ENCODE measurements around the gene ZACN.

ZACN gene

DNA sequence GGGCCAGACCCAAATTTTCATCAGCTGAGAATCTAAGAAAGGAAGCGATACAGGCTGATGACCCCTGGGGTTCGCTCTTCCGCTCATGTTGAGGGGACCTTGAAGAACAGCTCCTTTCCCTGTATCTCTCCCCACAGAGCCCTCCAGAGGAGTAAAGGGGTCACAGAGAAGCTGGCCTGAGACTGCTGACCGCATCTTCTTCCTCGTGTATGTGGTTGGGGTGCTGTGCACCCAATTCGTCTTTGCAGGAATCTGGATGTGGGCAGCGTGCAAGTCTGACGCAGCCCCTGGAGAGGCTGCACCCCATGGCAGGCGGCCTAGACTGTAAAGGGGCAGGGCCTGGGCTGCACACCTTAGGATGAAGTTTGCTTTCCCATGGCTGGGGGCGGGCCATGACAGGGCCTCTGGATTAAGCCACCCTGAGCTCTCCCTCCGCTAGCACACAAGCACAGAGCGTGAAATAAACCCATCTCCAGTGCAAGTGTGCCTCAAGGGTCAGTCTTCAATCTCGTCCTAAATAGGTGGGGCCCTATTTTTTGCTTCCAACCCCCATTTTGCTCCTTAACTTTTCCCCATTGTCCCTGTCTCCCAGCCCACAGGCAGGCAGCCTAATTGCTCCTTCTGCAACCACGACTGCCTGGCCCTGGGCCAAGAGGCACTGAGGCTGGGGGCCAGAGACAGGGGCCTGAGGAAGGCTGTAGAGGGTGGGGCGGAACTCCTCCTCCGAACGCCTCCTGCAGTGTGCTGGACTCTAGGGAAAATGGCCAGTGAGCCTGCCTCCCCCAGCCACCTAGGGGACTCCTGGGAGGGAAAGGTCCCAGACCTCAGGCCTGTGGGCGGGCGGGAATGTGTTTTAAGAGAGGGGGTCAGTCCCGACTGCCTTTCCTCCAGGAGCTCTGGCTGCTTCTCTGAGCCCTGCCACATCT, 3.6 kb downstream of the ZACN start:
- DNase-seq (ENCODE audit: low spot score): no peak

DNA sequence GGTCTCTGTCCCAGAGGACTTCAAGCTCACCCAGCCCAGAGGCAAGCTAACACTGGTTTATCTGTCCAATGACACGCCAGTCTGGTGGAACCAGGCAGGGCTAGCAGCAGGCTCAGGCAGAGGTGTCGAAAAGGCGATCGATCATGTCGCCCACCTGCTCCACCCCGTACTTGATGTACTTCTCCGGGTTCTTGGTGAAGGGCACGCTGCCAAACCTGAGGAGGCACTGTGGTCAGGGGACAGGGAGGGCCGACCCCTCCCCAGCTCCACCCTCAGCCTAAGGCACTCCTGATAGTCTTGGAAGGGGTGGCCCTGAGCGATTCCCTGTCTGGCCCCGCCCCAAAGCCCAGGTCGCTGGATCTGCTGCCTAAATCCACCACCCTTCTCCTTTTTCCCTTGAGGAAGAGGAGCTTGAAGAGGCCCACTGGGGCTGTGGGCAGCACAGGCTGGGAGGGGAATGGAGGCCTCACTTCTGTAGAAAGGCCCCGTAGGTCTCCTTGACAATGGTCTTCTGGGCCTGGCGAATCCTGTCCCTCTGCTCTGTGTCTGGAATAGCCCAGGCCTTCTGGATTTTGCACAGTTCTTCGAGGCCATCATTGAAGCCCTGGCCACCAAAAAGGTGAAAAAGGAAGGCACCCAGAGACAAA, 4.7 kb downstream of the ZACN start:
- no peak for DNase-seq (ENCODE audit: low spot score)

DNA sequence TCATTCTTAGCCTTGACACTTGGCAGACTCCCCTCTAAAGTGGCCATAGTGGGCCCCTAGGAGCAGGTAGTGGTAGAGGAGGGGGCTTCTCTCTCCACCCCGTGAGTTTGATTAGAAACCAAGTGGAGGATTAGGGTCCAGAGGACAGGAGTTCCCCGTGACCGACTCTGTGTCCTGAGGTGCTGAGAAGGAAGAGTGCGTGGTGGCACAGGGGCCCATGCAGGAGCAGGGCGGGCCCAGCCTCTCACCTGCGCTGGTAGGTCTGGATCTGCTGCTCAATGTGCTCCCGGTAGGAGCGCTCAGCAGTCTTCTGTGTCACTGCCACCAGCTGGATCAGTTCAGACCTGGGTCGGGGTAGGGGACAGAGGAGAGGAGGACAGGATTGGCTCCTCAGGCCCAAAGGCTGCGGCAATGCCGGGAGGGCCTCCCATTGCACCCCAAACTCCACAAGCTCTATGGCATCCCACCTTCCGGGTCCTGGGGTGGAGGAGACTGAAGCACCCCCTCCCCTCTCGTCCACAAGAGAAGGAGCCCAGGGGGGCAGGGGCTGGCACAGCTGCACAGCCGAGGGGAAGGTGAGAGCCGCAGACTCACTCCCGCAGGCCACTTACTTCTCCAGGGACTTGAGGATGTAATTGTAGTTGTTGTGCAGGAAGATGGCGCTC, 6.2 kb downstream of the ZACN start:
- DNase-seq (ENCODE audit: low spot score): no peak

DNA sequence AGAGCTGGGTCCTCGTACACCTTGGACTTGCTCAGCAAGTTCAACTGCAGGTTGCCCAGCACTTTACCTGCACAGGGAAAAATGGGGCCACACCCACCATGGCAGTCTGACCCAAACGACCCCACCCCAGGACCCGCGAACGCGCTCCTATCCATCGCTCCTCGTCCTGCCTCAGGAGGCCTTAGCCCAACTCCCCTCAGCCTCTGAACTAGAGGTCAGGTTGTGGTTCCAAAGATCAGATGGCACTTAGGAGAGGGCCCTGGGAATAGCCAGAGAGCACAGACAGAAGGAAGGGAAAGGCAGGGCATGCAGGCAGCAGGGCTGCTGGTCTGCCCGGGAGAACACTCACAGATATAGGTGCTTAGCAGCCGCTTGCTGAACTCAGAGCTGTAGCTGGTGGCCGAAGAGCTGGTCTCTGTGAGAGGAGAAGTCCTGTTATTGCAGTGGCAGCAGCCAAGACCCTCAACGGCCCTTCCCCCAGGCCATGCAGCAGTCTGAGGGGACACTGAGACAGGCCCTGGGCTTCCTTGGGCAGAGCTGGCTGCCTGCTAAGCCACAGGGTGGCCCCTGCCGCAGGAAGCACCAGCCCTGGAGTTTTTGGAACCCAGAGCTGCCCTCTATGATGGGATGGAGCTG, 6.9 kb downstream of the ZACN start:
- no peak for DNase-seq (ENCODE audit: low spot score)

- no peak for DNase-seq (ENCODE audit: low spot score)
Observed at GRCh38 chr17:76086384-76086783, 7.4 kb downstream of the ZACN start.

GRCh38 chr17:76087531-76087930, 8.5 kb downstream of the ZACN start:
- no peak for DNase-seq (ENCODE audit: low spot score)

DNA sequence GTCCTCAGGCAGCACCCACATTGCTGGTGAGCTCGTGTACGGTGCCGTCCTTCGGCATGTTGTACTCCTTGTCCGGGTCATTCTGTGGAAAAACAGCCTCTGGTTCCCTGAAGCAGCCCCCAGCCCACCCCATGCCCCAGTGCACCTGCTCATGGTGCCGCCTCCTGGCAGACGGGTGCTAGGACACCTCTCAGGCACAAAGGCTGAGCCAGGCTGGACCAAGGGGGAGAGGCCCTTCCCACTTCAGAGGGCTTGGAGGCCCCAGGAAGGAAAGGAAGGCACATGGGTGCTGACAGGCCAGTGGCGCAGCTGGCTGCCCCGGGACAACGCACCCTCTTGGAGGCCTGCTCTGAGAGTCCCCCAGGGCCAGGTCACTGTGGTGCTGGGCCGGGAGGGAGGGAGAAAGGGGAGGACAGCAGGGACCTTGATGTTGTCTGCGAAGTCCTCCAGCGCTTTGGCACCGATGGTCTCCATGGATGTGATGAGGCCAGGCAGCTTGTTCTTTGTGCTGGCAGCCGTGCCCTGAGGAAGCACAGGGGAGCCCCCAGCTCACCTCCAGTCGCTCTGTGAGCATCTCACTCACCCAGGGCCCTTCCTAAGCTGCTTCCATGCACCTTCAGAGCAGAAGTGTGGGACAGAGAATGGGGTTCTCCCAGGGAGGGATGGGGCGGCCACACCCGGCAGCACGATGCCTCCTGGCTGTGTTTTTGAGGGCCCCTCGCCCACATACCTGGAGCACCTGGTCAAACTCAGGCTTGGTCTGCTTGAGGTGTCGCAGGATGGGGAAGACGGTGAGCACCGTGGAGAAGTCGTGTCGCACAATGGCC, 9.3 kb downstream of the ZACN start:
- DNase-seq (ENCODE audit: low spot score): peak; percentile 49

DNA sequence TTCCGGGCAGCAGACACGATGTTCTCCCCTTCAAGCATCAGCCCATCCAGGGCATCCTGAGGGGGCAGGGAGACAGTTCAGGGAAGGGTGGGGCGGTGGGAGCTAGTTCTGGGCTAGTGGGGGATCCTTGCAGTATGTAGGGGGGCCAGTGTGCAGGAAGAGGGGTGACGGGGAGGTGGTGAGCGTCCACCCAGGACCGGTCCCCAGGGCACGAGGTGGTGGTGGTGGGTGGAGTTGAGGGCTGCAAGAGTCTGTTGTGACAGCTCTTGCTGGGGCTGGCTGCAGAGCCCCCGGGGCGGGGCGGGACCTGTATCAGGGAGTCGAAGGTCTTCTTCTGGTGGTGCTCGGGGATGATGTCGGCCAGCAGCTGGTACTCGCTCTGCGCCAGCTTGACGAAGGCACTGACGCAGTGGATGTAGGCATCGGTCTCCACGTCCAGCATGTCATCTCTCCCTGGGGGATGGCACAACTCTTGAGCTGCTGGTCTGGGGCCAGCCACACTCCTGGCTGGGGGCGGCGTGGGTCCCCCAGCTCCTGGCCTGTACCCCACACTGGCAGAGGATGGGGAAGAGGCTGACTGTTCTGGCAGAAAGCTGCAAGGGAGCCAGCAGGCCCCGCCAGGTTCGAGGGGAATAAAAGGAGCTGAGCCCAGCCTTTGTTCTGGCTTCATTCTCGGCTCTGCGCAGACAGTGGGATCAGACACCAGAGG, 10.0 kb downstream of the ZACN start:
- DNase-seq (ENCODE audit: low spot score): no peak

- no peak for DNase-seq (ENCODE audit: low spot score)
Observed at GRCh38 chr17:76089680-76090516, 10.9 kb downstream of the ZACN start.

DNA sequence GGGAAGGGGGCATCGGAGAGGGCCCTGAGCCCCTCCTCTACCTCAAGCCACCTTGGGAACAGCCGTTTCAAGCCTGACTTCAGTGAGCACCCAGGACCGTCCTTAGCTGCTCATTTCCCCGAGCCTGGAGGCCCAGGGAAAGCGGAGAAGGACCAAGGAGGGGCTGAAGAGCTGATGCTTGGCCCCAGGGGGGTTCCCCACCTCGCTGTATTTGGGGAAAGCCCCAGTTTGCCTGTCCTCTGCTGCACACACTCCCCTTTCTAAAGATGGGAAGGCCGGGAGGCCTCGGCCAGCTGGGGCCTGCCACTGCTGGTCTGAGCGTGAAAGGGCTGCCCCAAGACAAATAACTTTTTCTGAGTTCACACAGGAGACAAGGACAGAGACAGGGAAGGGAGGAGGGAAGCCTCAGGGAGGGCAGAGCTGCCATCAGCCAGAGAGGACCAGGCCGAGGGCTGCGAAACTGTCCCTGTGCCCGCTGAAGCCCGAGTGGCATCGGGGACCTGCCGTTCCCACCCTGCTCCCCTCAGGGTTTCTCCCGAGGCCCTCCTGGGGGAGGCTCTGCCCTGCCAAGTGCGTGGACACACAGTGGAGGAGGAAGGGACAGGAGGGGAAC, 11.6 kb downstream of the ZACN start:
- no peak for DNase-seq (ENCODE audit: low spot score)

DNA sequence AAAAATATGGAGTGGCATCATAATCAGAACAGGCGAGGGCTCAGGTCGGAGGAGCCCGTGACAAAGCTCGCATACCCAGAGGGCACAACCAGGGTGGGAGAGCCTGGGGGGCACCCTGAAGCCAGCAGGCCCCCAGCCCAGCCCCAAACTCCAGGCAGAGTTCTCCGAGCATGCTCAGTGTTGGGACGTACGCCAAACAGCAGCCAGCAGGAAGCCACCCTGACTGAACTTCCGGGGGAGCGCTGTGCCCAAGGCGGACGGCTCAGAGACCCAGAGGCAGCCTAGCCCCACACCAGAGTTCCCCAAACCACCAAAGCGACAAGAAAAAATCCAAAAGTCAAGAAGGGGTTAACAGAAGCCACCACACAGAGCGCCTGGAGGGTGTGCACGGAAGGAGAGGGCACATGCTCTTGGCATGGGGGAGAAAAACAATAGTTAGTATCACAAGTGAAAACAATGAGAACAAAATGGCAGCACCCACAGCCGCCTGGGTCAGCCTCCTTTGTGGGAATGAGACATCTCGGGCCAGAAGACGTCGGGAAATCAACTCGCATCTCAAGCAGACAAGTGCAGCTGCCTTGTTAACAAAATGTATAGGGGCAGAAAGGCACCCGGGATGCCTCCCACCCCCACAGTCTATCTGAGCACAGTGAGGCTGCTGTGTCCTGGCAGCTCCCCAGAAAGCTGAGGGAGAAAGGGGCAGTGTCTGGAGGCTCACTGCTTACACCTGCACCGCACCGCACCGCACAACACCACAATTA, 12.7 kb downstream of the ZACN start:
- DNase-seq (ENCODE audit: low spot score): no peak

DNA sequence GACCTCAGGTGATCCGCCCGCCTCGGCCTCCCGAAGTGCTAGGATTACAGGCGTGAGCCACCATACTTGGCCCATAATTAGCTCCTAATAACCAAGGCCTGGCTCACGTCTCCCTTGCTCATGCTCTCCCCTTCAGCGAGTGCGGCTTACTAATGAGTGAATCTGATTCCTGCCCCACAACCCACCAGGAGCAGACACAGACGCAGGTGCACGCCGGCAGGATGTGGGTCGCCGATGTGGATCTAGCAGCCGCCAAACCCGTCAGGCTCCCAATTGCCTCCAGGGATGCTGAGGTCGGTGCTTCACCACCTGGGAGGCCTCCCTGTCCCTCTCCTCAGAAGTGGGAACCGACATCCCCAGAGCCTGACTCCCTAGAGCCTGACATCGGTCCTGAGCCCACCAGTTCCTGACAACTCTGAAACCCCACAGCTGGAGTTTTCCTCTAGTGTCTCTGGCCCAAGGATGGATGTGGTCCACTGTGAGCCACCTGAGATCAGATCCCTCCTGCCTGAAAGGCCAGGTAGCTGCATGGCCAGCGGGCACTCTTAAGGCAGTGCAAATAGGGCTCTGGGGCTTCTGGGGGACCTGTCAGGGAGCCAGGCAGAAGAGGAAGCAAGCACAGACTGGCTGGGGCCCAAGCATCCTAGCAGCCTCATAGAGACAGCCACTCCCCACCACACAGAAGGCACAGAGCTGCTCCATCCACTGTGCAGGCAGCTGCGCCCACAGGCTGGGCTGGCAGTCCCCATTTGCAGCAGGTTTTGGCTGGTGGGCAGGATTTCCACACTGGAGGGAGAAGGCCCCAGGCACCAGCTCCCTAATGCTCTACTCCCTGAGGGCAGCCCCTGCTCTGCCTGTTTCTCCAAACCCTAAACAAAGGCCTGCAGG, 13.8 kb downstream of the ZACN start:
- DNase-seq (ENCODE audit: low spot score): no peak

- DNase-seq (ENCODE audit: low spot score): no peak
Observed at GRCh38 chr17:76094046-76094445, 15.1 kb downstream of the ZACN start.

GRCh38 chr17:76095943-76096342, 17.0 kb downstream of the ZACN start:
- DNase-seq (ENCODE audit: low spot score): no peak

- no peak for DNase-seq (ENCODE audit: low spot score)
Observed at GRCh38 chr17:76097716-76098295, 18.8 kb downstream of the ZACN start.

DNA sequence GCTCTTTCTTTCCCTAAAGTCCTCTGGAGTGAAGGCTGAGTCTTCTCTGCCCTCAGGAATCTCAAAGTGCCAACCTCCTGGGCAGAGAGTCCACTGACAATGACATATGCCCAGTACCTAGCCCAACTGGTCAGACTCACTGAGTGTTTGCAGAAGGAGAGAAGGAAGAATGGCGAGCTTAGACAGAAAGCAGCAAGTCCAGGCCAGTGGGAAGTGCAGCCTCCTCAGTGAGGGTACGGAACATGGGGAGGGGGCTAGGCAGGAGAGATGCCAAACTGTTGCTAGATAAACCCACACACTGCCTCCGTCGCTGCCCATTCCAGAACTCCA, 23.9 kb downstream of the ZACN start:
- DNase-seq (ENCODE audit: low spot score): no peak

Data from HuH-7 (cell line).